Colonic mucosa (tissue), 4 donors: ENCODE results near the gene KIFAP3. TPM values are rescaled to one million over a fixed set of nuclear protein-coding genes. Genes with fewer than 3 reads are reported as not detected.

Source experiments
- DNase-seq: peaks from one replicate; pipeline ENCODE4 v3.0.0-alpha.2; 2020
- H3K27ac ChIP-seq: fragments of 200-600 bp; one replicate; pipeline ENCODE4 v1.8.0; 2021
- H3K27me3 ChIP-seq: fragments of 200-600 bp; one replicate; pipeline ENCODE4 v1.8.0; 2021
- H3K36me3 ChIP-seq: fragments of 200-600 bp; one replicate; pipeline ENCODE4 v1.8.0; 2021
- H3K4me1 ChIP-seq: fragments of 200-600 bp; one replicate; pipeline ENCODE4 v1.8.0; 2021; ENCODE audit warnings: mild to moderate bottlenecking
- H3K4me3 ChIP-seq: fragments of 200-600 bp; one replicate; pipeline ENCODE4 v1.8.0; 2021
- H3K9ac ChIP-seq, 2 donors: one replicate each; pipeline ENCODE4 v1.7.0; 2013; ENCODE audit warnings: control low read depth in 2 of 2, low read depth in 2 of 2, low read length in 2 of 2
- H3K9me3 ChIP-seq: fragments of 200-600 bp; one replicate; pipeline ENCODE4 v1.8.0; 2021
- intact Hi-C: fragments of 100-400 bp; cut with DNase I; formaldehyde crosslinking; loops from one replicate; pipeline ENCODE4 v1.14.1; 2022
- total RNA-seq, 2 donors: library from RNA; stranded (reverse); fragmentation: NEBNext Ultra II Directional in 1 of 2; extraction: Animal tissue kit (Norgen Biotek cat#: 25700) in 1 of 2; gene quantifications; one replicate each; pipeline ENCODE4 v1.2.1, GENCODE V29; 2021
- TF ChIP-seq, protein P1 (sequence below): fragments of 200-600 bp; IDR thresholded peaks from one replicate; pipeline ENCODE4 v1.8.0; 2022; ENCODE audit warnings: antibody characterized with exemption, mild to moderate bottlenecking
- donor health status: healthy.
- donor health status: DM: no; HTN: no; CAD: no.
- donor health status: DM: no; HTN: no; CAD: no.

Gene KIFAP3
- total RNA-seq, 2 donors from 2014 or later, result 18.3 to 27.6 TPM

DNA sequence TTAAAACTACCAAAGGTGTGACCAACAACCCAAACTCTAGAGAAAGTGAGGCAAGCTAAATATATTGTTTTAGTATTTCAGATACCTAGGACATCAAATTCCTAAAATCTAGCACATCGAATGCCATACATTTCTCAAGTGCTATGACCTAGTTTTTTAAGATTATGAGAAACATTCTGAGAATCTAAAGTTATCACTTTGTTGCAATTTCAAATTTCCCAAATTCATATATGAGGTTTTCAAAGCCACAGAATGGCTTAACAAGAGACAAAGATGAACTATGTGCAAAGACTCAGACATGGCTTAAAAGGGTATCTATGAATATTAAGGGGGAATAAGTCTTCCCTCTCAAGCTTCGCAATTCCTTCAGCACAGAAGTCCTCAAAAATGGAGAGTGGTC, 187.6 kb downstream of the KIFAP3 start:
- H3K36me3 ChIP-seq, result peaks cover 6% of the 10 kb centered on the region
- no peak for DNase-seq
- no peak overlapping the region for H3K4me3 ChIP-seq
- no peaks in the 10 kb centered on the region for H3K4me1 ChIP-seq
- no peak overlapping the region for H3K9ac ChIP-seq
- TF ChIP-seq, protein P1, sequence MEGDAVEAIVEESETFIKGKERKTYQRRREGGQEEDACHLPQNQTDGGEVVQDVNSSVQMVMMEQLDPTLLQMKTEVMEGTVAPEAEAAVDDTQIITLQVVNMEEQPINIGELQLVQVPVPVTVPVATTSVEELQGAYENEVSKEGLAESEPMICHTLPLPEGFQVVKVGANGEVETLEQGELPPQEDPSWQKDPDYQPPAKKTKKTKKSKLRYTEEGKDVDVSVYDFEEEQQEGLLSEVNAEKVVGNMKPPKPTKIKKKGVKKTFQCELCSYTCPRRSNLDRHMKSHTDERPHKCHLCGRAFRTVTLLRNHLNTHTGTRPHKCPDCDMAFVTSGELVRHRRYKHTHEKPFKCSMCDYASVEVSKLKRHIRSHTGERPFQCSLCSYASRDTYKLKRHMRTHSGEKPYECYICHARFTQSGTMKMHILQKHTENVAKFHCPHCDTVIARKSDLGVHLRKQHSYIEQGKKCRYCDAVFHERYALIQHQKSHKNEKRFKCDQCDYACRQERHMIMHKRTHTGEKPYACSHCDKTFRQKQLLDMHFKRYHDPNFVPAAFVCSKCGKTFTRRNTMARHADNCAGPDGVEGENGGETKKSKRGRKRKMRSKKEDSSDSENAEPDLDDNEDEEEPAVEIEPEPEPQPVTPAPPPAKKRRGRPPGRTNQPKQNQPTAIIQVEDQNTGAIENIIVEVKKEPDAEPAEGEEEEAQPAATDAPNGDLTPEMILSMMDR, result no peak
- intact Hi-C loops, result no loop called here
- no peaks in the 10 kb centered on the region for H3K9me3 ChIP-seq
- H3K27me3 ChIP-seq, result no peaks in the 10 kb centered on the region
- H3K27ac ChIP-seq, result no peak overlapping the region

DNA sequence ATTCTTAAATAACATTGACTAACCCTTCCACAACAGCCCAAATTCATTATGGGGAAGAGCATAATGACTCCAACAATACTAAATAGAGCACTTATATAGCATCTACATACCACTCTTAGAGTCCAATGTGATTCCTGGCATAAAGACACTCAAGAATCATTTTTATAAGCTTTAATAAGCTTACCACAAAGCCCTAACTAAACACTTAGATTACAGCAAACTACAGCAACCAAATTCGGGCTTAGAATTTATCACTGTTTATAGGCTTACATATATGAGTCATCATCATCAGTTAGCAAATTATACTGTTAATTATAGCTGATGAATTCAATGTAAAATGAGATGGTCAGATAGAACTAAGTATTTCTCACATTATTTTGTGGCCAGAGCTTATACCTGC, 188.1 kb downstream of the KIFAP3 start:
- H3K36me3 ChIP-seq, result peaks cover 6% of the 10 kb centered on the region
- intact Hi-C loops, result no loop called here
- H3K27ac ChIP-seq, result no peak overlapping the region
- no peaks in the 10 kb centered on the region for H3K27me3 ChIP-seq
- H3K4me1 ChIP-seq, result no peaks in the 10 kb centered on the region
- TF ChIP-seq, protein P1, result no peak
- no peak overlapping the region for H3K4me3 ChIP-seq
- H3K9ac ChIP-seq, result no peak overlapping the region
- no peaks in the 10 kb centered on the region for H3K9me3 ChIP-seq
- DNase-seq, result no peak

DNA sequence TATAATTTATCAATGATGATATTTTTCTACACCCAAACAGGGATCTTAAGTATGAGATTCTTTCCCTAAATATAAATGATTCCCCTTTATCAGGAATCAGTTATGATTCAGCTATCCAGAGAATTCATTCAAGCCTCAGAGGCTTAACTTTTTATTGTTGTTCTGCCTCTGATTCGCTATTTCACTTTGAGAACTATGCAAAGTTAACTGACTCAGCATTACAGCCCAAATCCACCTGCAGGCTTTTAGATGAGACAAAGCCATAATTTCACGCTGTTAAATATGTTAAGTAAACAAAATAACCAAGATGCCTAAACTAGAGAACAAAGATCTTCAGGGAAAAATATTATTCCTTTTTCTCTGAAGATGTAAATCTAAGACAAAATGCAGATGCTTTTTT, 189.3 kb downstream of the KIFAP3 start:
- Histone ChIP-seq H3K9me3 (no peaks in the 10 kb centered on the region), H3K4me1 (no peaks in the 10 kb centered on the region), H3K4me3 (no peak overlapping the region), H3K27me3 (no peaks in the 10 kb centered on the region), H3K36me3 (peaks cover 6% of the 10 kb centered on the region), H3K27ac (no peak overlapping the region), H3K9ac (no peak overlapping the region)
- intact Hi-C loops, result no loop called here
- TF ChIP-seq, protein P1, result no peak
- DNase-seq, result no peak

DNA sequence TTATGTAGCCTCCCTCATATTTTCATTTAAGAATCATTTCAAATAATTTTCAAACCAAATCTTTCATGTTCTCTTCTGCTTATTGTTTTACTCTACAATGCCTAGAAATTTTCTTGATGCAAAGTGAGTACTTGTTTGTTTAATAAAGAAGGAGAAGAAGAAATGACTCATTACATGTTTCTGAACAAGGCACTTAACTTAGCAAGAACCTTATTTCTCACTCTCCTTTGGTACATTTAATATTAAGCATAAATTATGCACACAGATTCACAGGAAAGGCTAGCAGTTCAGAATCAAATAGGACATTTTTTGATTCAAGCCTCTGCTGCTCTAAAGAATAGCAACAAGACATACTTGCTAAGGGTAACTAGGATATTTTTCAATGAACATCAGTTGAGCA, 189.9 kb downstream of the KIFAP3 start:
- no peaks in the 10 kb centered on the region for H3K9me3 ChIP-seq
- TF ChIP-seq, protein P1, result no peak
- peaks cover 6% of the 10 kb centered on the region for H3K36me3 ChIP-seq
- no peak overlapping the region for H3K4me3 ChIP-seq
- intact Hi-C loops, result no loop called here
- DNase-seq, result no peak
- H3K27ac ChIP-seq, result no peak overlapping the region
- H3K27me3 ChIP-seq, result no peaks in the 10 kb centered on the region
- no peak overlapping the region for H3K9ac ChIP-seq
- no peaks in the 10 kb centered on the region for H3K4me1 ChIP-seq

DNA sequence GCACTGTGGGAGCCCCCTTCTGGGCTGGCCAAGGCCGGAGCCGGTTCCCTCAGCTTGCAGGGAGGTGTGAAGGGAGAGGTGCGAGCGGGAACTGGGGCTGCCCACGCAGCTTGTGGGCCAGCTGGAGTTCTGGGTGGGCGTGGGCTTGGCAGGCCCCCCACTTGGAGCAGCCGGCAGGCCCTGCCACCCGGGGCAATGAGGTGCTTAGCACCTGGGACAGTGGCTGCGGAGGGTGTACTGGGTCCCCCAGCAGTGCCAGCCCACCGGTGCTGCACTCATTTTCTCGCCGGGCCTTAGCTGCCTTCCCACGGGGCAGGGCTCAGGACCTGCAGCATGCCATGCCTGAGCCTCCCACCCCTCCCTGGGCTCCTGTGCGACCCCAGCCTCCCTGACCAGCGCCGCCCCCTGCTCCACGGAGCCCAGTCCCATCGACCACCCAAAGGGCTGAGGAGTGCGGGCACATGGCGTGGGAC, 192.4 kb downstream of the KIFAP3 start:
- DNase-seq, result no peak
- H3K9me3 ChIP-seq, result no peaks in the 10 kb centered on the region
- H3K36me3 ChIP-seq, result no peaks in the 10 kb centered on the region
- no peaks in the 10 kb centered on the region for H3K27me3 ChIP-seq
- H3K9ac ChIP-seq, result no peak overlapping the region
- no peak overlapping the region for H3K4me3 ChIP-seq
- TF ChIP-seq, protein P1, result no peak
- no peak overlapping the region for H3K27ac ChIP-seq
- H3K4me1 ChIP-seq, result no peaks in the 10 kb centered on the region
- intact Hi-C loops, result no loop called here
